HepG2 (cell line): ENCODE measurements around the gene PATL2. TPM values are rescaled to one million over a fixed set of nuclear protein-coding genes. Genes with fewer than 3 reads are reported as not detected.
A peak's percentile ranks its signal among the peaks of the same experiment; 100 is the strongest.

ENCODE experiments used
- AHDC1 ChIP-seq: sonication (generic); formaldehyde crosslinking; IDR thresholded peaks from 2 replicates; pipeline ENCODE4 v1.5.1; 2020; ENCODE audit warnings: mild to moderate bottlenecking, missing genetic modification reagents, borderline replicate concordance
- DMTF1 ChIP-seq: sonication (generic); formaldehyde crosslinking; IDR thresholded peaks from 2 replicates; pipeline ENCODE4 v1.4.0; 2020; ENCODE audit warnings: mild to moderate bottlenecking, missing genetic modification reagents
- FOSL1 ChIP-seq: sonication (generic); formaldehyde crosslinking; IDR thresholded peaks from 2 replicates; pipeline ENCODE4 v1.9.0; 2021; ENCODE audit warnings: missing genetic modification reagents, borderline replicate concordance
- HNF1B ChIP-seq: sonication (generic); formaldehyde crosslinking; IDR thresholded peaks from 2 replicates; pipeline ENCODE4 v1.5.1; 2020; ENCODE audit warnings: mild to moderate bottlenecking, moderate library complexity, missing genetic modification reagents
- SIX4 ChIP-seq: sonication (generic); formaldehyde crosslinking; IDR thresholded peaks from 2 replicates; pipeline ENCODE4 v1.4.0; 2020; ENCODE audit warnings: missing genetic modification reagents
- SOX13 ChIP-seq, 3 experiments: fragments of 450-650 bp in 1 of 3; sonication (generic) in 1 of 3; formaldehyde crosslinking in 1 of 3; IDR thresholded peaks in 2 of 3; conservative IDR thresholded peaks in 1 of 3; 2 replicates each; pipeline versions ENCODE4 v1.5.0 to v1.6.1; 2016 to 2020; ENCODE audit warnings: antibody characterized with exemption in 1 of 3, mild to moderate bottlenecking in 1 of 3, missing compliant biosample characterization in 1 of 3, missing genetic modification reagents in 1 of 3, moderate library complexity in 1 of 3
- THAP7 ChIP-seq: sonication (generic); formaldehyde crosslinking; IDR thresholded peaks from 2 replicates; pipeline ENCODE4 v1.8.1; 2023; ENCODE audit warnings: mild to moderate bottlenecking, missing genetic modification reagents
- TMF1 ChIP-seq: sonication (generic); formaldehyde crosslinking; IDR thresholded peaks from 2 replicates; pipeline ENCODE4 v1.8.1; 2022; ENCODE audit warnings: low read depth, missing genetic modification reagents
- TRAFD1 ChIP-seq: sonication (generic); formaldehyde crosslinking; IDR thresholded peaks from 2 replicates; pipeline ENCODE4 v1.5.1; 2020; ENCODE audit warnings: missing genetic modification reagents, mild to moderate bottlenecking, borderline replicate concordance
- YEATS2 ChIP-seq: sonication (generic); formaldehyde crosslinking; IDR thresholded peaks from 2 replicates; pipeline ENCODE4 v1.4.0; 2020; ENCODE audit warnings: missing genetic modification reagents, borderline replicate concordance
- ZFP91 ChIP-seq: sonication (generic); formaldehyde crosslinking; IDR thresholded peaks from 2 replicates; pipeline ENCODE4 v1.9.0; 2022; ENCODE audit warnings: missing genetic modification reagents, mild to moderate bottlenecking, borderline replicate concordance
- ZNF737 ChIP-seq: sonication (generic); formaldehyde crosslinking; IDR thresholded peaks from 2 replicates; pipeline ENCODE4 v1.5.0; 2020; ENCODE audit warnings: missing genetic modification reagents, mild to moderate bottlenecking, borderline replicate concordance
- polyA plus RNA-seq, 8 experiments: library from polyadenylated mRNA; depleted of rRNA in 3 of 8; stranded (reverse) in 7 of 8; unstranded in 1 of 8; fragments of >200 nt; fragmentation: Illumina TruSeq in 4 of 8; extraction: Trizol in 4 of 8; gene quantifications; 2 replicates each; pipeline versions ENCODE4 v1.2.1 to v1.2.3, GENCODE V29; 2011 to 2016; ENCODE audit warnings: low read depth in 4 of 8, missing spikeins in 1 of 8, mixed read lengths in 1 of 8; ENCODE audit not compliant: insufficient read depth in 1 of 8
- total RNA-seq, 5 experiments: library from RNA; depleted of rRNA; stranded (reverse); fragments of >200 nt; fragmentation: Illumina TruSeq; extraction: Trizol; gene quantifications; 2 replicates each; pipeline ENCODE4 v1.2.3, GENCODE V29; 2016; ENCODE audit warnings: low read depth in 1 of 5

PATL2 gene
- total and polyA plus RNA-seq, 2 of the 13 experiments (the other 11 are each of a cell fraction or from before 2014, with no cell fraction given): 0.15 to 0.53 TPM

DNA sequence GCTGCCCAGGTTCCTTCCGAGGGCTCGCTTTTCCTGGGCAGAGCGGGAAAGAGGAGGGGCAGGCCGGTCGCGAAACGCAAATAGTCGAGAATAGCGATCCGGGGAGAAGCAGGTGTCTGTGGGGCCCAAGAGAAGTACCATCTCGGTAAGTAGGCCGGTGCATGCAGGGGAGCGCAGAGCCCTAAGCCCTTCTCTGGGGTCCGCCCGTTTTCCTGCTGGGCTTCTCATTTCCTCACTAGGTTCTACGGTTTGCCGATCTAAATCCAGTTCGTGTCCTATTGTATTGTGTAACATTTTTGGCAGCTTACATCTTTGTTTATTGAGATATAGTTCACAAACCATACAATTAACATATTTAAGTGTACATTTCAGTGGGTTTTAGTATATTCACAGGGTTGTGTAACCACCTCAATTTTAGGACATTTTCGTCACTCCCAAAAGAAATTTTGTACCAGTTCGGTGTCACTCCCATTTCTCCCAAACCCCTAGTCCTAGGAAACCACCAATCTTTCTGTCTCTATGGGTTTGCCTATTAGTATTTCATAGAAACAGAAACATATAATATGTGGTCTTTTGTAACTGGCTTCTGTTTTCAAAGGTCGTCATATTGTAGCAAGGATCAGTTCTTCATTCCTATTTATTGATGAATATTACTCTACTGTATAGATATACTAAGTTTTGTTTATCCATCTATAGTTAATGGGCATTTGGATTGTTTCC lies 18.4 kb upstream of the PATL2 start (continued):
- TF ChIP-seq THAP7 (no peak), DMTF1 (CRISPR knock-in tag) (no peak), SIX4 (CRISPR knock-in tag) (no peak), YEATS2 (CRISPR knock-in tag) (no peak), TRAFD1 (no peak), FOSL1 (no peak), ZNF737 (CRISPR knock-in tag) (no peak), HNF1B (CRISPR knock-in tag) (no peak), TMF1 (CRISPR knock-in tag) (no peak), AHDC1 (CRISPR knock-in tag) (no peak), ZFP91 (CRISPR knock-in tag) (peak; percentile 49; the same call in 1 of the 2 replicates), SOX13 (IDR thresholded peaks at IDR 0.05) (no peak), SOX13 (CRISPR knock-in tag; conservative IDR thresholded peaks at IDR 0.05 in 1 of 2, IDR thresholded peaks at IDR 0.05 in 1 of 2) (no peak)
